ENCODE results near the gene BAHCC1.

The BAHCC1 gene

DNA sequence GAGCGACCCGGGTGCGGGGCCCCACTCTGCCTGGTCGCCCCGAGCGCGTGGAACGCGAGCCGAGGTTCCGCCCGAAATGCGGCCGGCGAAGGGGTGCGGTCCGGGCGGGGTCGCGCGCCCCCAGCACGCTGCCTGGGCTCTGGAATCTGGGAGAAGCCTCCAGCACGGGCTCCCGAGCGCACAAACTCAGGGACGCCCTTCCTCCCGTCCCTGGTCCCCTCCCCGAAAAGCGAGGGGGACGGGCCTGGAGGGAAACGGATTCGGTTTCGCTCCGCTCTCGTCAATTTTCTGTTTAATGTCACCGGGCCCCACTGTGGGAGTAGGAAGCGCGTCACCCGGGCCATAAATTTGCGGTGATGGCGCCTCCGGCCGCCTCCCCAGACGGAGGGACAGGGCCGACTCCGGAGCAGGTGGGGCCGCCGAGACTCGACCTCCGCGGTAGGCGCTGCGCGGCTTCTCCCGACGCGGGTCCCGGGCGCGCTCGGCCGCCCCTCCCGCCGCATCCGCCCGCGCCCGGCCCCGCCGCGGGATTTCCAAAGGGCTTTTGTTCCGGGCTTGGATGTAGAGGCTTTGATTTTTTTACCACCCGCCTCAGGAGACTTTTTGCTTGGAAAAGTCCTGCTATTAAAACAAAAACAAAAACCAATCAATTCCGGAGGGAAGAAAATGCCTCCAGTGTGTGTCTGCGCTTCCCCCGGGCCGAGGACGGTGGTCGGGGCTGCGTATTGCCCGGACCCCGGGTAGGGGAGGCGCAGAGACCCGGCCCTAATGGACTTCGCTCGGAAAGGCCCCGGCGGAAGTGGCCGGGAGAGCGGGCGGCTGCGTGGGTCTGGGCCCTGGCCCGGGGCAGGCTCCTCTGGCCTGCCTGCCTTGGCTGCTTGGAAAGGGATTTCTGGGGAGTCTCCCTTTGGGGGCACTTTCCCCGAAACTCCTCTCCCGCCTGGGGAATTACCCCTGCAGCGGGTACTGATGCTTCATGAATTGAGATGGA is 7.9 kb upstream of the BAHCC1 start:
- DNase-seq, result no peak

DNA sequence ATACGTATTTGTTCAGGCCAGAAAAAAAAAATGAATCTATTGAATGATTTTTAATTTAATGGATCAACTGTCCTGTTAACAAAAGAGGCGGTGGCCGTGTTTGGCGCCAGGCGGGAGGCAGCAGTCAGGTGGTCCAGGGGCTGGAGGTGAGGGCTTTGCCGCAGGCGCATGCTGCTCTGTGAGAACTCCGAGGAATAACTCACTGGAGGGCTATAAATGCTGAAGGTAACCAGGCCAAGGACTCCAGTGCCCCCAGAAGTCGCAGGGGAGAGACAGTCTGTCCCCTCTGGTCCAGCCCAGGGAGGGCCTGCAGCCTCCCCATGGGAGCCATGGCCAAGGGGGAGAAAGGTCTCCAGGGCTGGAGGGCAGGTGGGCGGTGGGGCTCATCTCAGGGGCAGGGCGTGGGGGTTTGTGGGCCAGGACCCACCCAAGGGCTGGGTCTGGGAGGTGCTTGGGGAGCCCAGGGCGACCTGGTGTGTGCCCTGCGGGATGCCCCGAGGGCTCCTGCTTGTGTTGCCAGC is 7.1 kb upstream of the BAHCC1 start:
- no peak for DNase-seq

DNA sequence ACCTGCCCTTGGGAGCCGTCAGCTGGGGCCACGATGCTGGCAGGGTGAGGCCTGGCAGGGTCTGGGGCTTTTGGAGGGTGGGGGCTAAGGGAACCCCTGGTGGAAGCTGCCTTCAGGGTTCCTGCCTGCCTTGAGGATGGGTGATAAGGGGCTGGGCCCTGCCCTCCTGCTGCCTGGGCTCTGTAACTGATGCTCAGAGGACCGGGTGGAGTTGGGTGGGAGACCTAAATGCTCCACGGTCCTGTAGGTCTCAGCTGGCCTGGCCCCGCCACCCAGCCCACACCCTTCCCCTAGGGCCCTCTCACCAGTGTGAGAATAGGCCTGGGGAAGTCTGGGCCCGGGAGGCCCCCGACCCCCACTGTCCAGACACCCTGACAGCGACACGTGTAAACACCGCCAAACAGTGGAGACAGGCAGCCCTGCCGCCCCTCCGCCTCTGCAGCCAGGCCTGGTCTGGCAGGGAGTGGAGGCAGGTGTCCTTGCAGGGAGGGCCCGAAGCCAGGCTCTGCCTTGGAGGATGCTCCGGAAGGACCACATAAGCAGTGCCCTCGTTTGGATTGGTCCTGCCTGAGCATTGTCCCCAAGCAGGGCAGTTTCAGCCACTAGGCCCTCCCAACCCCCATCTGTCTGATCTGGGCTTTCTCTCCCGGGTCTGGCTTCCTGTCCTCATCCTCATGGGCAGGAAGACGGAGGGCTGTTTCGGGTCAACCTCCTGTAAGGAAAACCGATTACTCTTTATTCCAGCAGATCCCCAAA is 6.5 kb upstream of the BAHCC1 start:
- no peak for DNase-seq

DNA sequence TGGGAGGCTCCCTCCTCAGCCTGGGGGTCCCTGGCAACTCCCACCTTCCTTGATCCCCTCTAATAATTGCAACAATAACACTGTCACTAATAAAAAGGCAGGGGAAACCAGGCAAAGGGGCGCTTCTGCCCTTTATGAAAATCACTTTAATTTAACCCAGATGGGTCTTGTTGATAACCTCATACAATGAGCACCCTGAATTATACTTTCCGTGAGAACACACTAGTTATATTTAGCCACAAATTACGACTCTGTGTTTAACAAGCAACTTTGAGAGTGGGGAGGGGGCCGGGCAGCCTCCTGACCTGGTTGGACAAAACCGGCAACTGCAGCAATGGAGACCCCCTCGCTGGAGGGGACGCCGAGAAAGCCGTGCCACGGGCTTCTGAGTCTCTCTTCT is 5.7 kb upstream of the BAHCC1 start:
- no peak for DNase-seq

DNA sequence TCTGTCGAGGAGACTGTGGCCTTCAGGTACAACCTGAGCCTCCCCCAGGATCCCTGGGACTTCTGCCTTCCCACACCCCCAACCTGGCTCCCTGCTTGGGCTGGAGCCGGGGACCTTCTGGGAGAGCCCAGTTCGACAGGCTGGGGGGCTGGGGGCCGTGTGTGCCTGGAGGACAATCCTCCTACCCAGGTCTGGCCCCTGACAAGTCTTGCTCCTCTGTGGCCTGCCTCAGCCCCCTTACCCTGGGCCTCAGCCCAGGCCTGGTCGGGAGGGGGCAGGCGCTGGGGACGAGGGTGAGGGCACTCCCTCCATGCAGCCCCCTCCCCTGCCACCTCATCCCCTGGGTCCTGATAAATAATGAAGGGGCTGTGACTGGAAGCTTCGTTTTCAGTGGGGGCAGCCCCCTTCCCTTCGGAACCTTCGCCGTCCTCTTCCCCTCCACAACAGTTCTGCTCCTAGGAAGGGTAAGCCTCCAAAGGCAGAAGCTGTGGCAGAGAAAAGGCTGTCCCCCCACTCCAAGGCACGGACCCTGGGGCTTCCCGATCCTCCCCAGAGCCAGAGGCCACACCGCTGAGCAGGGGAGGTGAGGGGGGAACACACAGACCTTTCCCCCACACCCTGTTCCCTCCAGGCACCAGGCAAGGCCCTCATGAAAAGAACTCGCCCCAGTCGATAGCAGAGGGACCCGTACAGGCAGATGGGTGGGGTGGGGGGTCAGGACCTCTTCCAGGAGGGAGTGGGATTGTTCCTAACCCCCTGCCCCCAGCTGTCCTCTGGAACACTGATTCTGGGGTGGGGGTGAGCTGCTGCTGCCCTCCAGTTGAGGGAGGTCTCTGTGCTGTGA is 5.0 kb upstream of the BAHCC1 start:
- no peak for DNase-seq

DNA sequence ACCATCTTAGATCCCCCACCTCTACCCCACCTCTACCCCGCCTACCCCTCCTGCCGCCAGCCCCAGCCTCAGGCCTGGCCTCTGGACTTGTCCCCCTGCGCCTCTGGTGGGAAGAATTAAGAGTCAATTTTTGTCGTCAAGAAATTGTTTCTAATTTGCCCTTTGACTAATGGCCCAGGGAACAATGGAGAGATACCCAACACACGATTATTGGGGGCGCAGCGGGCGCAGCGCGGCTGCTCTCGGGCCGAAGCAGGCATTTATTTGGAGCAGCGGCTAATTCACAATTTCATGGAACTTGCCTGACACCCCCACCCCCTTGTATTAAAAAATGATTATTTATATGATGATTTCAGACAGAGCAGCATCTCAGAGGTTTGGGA is 4.4 kb upstream of the BAHCC1 start:
- DNase-seq, result no peak

DNA sequence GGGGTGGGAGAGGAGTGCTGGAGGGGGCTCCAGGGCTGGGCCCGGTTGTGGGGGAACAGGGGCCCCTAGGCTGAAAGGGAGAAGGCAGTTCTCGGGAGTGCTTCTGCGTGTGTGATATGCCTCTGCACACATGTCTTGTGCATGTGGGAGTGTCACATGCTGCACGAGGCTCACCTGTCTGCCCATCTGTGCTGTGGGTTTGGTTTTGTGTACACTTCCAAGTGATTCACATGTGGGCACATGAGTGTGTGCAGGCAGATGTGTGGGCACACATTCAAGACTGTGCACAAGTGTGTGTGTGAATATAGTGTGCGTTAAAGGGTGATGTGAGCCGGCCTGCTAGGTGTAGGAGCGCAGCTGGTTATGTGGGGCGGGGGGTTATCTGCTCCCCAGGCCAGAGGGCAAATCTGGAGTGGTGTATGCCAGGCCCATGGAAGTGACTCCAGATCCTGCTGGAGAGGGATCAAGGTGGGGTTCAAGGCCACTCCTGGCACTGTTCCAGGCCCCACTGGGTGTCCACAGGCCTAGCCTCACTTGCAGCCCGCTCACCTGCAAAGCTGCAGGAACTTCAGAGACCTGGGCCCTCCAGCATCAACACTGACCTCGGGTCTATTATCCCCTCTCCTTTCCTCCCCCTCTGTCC is 3.8 kb upstream of the BAHCC1 start:
- DNase-seq, result no peak

DNA sequence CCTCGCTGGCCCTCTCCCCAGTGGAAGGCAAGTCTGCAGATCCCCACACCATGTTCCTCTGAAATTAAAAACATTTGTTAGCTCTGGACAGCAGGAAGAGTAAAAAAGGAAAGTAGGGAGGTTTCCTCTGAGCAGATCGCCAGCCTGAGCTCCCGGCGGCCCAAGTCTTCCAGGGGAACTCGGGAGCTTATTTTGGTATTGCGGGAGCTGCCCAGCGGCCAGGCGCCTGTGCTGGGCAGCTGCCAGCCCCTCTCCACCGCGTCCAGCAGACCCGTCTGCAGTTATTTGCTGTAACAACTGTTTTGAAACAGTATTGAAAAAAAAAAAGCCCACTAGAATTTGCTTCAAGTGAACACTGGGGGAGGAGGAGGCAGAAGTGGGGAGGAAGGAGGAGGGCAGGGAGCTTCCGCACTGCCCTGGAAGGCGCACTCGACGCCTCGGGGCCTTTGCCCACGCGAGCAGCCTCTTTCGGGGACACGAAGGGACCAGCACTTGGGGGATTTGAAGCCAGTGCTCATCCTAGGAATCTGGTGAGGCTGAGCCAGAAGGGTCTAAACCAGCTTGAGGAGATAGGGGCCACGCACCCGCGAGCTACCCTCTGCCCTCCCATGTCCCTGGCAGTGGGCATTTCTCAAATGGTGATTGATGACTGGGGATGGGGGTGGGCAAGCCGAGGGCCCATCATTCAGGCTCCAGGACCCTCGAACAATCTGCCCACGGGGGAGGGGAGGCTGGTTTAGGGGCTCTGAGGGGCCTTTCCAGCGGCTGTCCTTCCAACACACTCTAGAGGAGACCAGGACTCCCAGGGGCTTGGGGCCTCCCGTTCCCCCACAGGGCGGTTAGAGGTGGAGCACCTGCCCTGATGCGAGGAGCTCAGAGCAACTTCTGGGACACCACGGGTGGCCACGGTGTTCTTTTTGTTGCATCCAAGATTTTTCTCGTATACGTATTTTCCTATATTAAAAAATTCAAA is 3.0 kb upstream of the BAHCC1 start:
- no peak for DNase-seq

DNA sequence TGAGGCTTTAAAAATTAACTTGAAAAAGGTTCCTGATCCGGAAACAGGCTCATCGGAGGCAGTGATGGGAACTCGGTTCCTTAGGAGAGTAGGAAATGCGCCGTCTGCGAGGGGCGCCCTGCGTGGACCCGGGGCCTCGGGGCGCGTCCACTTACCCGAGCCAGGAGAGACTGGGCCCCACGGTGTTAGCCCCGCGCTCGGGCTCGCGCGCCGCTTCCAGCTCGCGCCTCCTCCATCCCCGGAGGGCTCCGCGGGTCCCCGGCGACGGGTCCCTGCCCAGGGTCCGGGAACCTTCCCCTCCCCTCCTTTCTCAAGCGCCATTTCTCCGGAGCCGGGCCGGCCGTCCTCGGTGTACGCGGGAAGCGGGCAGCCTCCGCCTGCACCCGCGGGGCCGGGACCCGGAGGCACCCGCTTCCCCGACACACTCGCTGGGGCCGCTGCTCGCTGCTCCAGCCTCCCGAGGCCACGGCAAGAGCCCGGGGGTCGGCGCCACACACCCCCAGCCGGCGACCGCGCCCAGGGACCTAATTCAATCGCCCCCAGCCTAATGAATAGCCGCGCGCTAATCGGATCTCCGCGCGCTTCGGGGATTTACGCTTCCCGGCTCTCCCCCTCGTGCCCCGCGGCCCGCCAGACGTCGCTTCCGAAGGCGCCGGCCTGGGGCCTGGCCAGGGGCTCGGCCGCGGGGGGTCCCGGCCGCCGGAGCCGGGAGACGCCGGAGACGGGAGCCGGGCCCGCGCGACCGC is 2.2 kb upstream of the BAHCC1 start:
- no peak for DNase-seq

DNA sequence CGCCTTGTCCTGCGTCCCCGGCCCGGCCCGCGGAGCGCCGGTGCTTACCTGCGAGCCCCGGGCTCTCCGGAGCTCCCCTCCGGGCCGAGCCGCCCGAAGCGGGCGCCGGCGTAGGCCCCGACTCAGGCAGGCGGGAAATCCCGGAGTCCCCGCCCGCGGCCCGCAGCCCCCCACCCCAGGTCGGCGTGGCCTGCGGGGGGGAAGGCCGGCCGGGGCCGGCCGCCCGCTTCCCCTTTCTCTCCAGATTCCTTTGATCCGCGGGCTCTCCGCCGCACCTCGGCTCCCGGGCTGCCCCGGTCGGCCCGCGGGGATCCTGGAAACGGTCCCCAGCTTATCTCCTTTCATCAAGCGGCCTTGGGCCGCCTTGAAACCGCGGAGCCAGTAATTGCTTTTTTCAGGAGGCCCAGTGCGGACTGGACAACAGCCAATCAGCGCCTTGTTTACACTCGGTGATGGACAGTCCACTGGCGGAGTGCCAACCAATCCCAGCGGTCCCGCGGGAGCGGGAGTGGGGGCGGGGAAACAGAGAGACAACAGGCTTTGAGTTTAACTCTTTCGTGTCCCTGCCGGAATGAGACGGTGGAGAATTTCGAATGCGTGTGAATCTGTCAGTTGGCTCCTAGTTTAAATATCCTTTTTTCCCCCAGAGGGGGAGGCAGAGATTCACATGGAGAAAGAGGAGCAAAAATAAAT is 1.4 kb upstream of the BAHCC1 start:
- DNase-seq, result peak; percentile 98

DNA sequence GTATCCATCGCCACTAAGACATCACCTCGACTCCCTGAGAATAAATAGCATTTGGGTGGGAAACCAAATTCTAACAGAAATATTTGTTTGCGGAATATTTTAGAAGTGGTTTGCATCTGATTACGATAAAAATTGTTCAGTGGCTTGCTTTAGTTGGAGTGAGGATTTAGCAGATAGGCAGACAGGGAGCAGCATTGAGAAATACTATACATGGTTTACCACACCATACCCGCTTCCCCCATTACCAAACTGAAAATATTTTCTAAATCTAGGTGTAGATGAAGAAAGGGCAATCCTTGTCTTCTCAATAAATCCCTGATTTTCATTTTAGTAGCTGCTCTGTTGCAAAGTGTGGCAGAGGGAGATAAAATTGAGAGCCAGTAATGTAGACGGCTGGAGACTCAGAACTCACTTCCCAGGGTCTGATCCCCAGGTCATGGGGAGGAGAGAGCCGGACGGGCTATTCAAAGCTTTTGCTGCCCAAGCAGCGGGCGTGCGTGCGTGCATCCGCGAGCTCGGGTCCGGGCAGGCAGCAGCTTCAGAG is 808 bp upstream of the BAHCC1 start:
- no peak for DNase-seq

DNA sequence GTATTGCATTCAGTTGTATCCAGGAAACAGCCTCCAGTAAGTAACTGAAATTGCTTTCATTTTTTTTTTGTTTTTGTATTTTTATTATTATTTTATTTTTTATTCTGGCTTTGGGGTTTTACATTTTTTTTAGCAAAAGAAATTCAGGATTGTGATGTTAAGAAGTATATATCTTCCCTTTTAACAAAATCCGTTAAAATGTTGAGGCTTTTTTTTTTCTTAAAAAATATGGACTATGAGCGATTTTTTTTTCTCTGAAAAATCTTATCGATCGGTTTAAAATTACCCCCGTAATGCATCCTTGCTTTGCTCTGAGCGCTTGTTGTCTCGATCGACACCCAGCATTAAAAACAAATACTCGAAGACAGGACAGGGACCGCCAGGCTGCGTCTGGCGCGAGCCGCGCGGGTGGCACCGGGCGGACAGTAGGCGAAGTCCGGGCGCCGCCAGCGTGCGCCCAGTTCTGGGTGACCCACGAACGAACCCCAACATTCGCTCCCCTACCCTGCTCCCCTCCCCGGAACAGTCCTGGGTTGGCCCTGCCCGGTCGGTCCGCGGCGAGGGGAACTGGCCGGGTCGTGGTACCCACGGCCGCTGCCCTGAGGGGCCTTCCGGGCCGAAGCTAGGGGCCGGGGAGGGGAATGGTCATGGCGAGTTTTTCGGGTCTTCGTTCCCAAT is 482 bp downstream of the BAHCC1 start:
- DNase-seq, result no peak

DNA sequence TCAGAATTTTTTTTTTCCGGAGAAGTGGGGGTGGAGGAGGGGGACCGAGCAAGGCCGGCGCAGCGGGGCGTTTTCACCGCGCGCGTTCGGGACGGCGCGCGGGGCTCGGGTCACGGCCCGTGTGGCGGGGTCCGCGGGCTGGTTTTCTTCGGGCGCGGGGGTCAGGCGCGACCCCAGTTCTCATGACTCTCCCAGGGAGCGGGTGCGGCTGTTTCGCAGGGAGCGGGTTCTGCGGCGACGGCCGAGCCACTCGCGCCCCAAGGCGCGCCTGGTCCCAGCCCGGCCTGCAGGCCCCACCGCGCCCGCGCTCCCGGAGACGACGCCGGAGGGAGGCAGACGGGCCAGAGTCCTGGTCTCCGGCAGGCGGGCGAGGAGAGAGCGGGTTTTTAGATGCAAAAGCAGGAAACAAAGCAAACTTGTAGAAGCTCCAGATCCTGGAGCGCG is 1.0 kb downstream of the BAHCC1 start:
- no peak for DNase-seq

DNA sequence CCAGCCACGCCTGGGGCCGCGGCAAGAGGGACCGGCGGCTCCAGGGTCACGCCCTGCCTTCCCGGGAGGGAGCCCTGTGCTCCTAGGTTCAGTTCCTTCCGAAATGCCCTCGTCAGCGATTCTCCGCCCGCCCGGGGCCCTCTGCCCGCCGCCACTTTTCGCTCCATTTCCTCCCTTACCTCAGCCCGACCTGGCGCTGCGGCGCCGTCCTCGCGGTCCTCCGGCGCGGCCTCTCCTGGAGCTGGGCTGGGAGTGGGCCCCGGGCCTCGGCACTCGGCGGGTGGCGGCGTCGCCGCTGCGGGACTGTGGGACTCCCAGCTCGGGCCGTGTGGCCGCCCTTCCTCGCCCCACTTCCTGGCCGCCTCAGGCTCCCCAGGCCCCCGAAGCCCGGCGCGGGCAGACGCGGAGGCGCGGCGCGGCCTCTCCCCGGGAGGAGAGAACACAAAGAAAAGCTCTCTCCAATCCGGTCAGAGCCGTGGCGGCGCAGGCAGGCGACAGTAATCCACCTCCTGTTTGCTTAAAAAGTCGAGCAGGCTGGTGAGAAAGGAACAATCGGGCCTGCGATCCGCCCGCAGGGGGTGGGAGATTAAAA is 1.6 kb downstream of the BAHCC1 start:
- no peak for DNase-seq

DNA sequence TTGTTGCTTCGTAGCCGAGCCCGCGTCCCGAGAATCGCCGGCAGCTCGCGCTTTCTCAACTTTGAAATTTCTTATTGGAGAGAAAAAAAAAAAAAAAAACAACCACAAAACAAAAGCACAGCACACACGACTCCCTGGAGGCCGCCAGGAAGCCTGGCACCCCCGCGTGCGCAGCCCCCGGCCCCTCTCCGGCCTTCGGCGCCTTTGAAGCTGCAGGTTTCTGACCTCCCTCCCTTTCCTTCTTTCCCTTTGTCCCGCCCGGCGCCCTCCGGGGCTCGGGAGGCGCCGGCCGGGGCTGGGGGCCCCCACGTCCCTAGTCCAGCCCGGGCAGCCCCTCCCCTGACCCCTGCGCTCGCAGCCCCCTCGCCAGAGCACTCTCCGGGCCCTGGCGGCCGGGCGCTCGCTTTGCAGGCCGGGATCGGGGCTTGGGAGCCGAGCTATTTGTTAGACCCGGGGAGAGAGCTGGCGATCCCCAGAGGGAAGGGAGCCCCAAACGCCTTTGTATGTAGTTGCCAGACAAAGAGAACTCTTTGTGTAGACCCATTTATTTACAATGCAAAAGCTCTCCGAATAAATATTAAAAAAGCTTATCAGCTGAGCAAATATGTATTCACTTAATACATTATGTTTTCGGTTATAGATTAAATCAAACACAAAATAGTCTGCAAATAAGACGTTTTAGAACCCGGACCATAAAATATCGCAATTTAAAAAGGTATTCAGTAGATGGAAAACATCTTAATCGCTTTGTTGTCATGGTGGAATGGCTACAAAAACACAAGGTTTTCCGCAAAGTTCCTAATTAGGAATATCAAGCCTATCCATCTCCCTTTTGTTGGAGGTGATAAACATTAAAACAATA is 2.3 kb downstream of the BAHCC1 start:
- DNase-seq, result no peak

DNA sequence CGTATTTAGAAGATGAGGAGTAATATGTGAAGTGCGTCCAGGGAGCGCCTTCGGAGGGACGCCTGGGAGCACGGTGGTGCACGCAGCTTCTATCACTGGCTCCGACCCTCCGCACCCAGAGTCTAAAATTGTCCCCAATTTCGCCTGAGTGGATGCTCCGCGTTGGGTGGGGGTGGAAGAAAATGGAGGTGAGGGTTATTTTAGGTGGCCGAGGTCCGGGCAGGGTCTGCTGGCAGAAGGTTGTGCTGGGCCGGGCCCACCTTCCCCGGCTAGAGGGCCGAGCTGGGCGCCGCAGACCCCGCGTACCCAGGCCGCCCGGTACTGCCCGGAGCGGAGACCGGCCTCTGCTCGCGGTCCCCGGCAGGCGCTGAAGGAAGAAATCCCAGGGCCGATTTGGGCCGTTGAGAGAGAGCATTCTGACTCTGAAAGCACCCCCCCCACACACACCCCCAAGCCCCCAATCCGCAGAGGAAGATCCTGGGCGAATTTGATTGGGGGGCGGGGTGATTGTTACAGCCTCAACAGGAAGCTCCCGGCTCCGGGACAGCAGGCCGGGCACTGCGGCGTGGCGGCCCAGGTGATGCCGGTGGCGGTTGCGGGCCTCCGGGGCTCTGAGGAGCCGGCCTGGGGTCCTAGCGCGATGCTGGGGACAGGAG is 3.0 kb downstream of the BAHCC1 start:
- no peak for DNase-seq

Measured in NCI-H1436 treated with DMSO at 0.1 percent for 48 hours (cell line).